ENCODE data around the gene GAREM1.

Gene GAREM1

DNA sequence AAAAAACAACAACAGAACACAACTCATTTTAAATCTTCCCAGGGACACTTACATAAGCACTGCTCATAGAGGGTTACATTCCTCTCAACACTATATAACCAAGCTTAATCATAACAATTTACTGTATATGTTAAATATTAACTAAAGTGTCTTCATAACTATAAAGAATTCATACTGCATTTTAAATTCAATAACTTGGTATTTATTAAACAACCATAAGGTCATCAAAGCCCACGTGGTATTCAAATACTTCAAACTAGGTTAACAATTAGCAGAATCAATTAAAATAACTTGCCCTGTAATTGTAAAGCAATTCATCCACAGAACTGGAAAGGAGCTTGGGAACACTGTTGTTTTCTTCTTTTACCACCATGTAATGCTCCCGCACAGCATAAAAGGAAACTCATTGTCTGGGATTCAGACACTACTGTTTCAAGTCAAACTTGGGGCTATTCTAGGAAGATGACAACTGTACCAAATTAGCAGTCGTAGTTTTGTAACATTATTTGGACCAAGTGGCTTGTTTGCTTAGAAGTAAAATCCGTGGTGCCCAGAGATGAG is 10.4 kb downstream of the GAREM1 start:
- no peak overlapping the region for H3K9ac ChIP-seq (ENCODE audit: low read depth in 1 of 2, low read length in 2 of 2)
- no peaks in the 10 kb centered on the region for H3K9me3 ChIP-seq (ENCODE audit: control insufficient read depth in 2 of 2, low read length in 2 of 2)

DNA sequence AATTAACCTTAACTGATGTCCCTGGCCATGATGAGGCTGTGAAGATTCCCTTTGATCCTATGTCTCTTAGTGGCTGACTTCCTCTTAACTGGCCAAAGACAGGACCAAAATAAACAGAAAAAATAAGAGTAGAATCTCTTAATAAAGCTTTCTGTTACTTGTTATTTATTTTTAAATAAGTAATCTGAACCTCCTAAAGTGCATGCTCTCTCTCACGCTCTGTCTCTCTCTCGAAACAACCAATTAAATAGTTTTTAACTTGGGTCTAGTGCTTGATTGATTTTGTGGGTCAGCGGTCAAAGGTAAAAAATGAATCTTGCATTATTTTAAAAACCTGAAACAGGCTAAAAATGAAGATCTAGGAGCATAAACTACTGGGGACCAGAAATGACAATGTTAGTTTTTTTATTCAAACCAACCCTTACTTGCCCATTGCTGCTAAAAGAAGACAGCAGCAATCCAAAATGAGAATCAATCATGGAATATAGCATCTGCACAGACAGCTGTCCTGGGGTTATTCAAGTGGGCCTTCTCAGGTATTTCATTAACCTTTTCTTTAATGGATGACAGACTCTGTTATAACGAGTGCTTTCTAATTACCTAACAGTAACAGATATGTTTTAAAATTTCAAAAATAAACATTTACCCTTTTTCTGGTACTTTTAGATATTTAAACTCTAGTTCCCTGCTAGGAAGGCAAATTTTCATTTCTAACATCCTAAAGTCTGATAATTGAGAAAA is 11.2 kb downstream of the GAREM1 start:
- H3K4me1 ChIP-seq (ENCODE audit: control insufficient read depth in 2 of 2, insufficient read depth in 2 of 2, low read length in 2 of 2): no peaks in the 10 kb centered on the region
- no peak overlapping the region for H3K27ac ChIP-seq (ENCODE audit: low read depth in 2 of 2, low read length in 2 of 2)
- H3K27me3 ChIP-seq (ENCODE audit: control insufficient read depth in 2 of 2, insufficient read depth in 2 of 2, low read length in 2 of 2): no peaks in the 10 kb centered on the region
- no peak overlapping the region for H3K4me3 ChIP-seq (ENCODE audit: low read length in 2 of 2)
- H3K9ac ChIP-seq (ENCODE audit: low read depth in 1 of 2, low read length in 2 of 2): no peak overlapping the region
- H3K9me3 ChIP-seq (ENCODE audit: control insufficient read depth in 2 of 2, low read length in 2 of 2): no peaks in the 10 kb centered on the region
- no peaks in the 10 kb centered on the region for H3K36me3 ChIP-seq (ENCODE audit: control insufficient read depth in 2 of 2, insufficient read depth in 2 of 2, low read length in 2 of 2)

More for the DNA sequence above, 10.4 kb downstream of the GAREM1 start:
- no peaks in the 10 kb centered on the region for H3K4me1 ChIP-seq (ENCODE audit: control insufficient read depth in 2 of 2, insufficient read depth in 2 of 2, low read length in 2 of 2)
- H3K27ac ChIP-seq (ENCODE audit: low read depth in 2 of 2, low read length in 2 of 2): no peak overlapping the region
- H3K27me3 ChIP-seq (ENCODE audit: control insufficient read depth in 2 of 2, insufficient read depth in 2 of 2, low read length in 2 of 2): no peaks in the 10 kb centered on the region
- no peak overlapping the region for H3K4me3 ChIP-seq (ENCODE audit: low read length in 2 of 2)
- no peaks in the 10 kb centered on the region for H3K36me3 ChIP-seq (ENCODE audit: control insufficient read depth in 2 of 2, insufficient read depth in 2 of 2, low read length in 2 of 2)

DNA sequence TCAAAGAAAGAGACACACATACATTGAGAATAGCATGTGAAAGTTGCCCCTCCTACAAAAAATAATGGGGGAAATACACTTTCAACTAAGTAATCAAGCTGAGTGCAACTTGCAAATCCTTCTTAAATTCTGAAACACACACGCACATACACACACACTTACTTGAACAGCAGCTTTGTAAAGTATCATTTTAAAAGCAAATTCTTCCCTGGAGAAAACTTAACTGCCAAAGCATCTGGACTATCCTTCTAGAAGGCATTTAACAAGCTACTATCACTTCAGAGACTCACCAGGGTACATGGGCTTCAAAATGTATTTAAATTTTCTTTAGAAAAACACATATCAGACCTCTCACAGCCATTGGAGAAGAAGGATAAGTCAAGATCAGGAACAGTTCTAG is 15.3 kb downstream of the GAREM1 start:
- Histone ChIP-seq H3K9ac (ENCODE audit: low read depth in 1 of 2, low read length in 2 of 2) (no peak overlapping the region), H3K4me1 (ENCODE audit: control insufficient read depth in 2 of 2, insufficient read depth in 2 of 2, low read length in 2 of 2) (no peaks in the 10 kb centered on the region), H3K27me3 (ENCODE audit: control insufficient read depth in 2 of 2, insufficient read depth in 2 of 2, low read length in 2 of 2) (no peaks in the 10 kb centered on the region), H3K4me3 (ENCODE audit: low read length in 2 of 2) (no peak overlapping the region), H3K9me3 (ENCODE audit: control insufficient read depth in 2 of 2, low read length in 2 of 2) (no peaks in the 10 kb centered on the region), H3K36me3 (ENCODE audit: control insufficient read depth in 2 of 2, insufficient read depth in 2 of 2, low read length in 2 of 2) (no peaks in the 10 kb centered on the region), H3K27ac (ENCODE audit: low read depth in 2 of 2, low read length in 2 of 2) (no peak overlapping the region)

DNA sequence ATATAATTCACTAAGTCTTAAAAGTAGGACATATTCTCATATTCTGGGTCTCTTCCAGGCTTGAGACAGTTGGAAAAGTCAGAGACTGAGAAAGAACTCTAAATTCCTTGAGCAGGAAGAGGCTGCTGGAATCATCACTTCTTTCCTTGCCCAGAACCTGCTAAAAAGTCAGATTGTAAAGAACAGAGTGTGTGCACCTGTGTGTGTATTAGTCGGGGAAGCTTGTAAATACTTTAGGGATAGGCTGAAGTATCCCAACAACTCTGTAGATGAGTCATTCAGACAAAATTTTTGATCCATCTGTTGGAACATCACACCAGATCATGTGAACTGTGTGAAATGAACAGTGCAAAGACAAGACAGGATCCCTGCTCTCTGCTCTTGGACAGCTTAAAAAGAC is 16.1 kb downstream of the GAREM1 start:
- no peaks in the 10 kb centered on the region for H3K4me1 ChIP-seq (ENCODE audit: control insufficient read depth in 2 of 2, insufficient read depth in 2 of 2, low read length in 2 of 2)
- H3K27ac ChIP-seq (ENCODE audit: low read depth in 2 of 2, low read length in 2 of 2): no peak overlapping the region
- no peaks in the 10 kb centered on the region for H3K27me3 ChIP-seq (ENCODE audit: control insufficient read depth in 2 of 2, insufficient read depth in 2 of 2, low read length in 2 of 2)
- H3K9ac ChIP-seq (ENCODE audit: low read depth in 1 of 2, low read length in 2 of 2): no peak overlapping the region
- no peaks in the 10 kb centered on the region for H3K9me3 ChIP-seq (ENCODE audit: control insufficient read depth in 2 of 2, low read length in 2 of 2)
- no peaks in the 10 kb centered on the region for H3K36me3 ChIP-seq (ENCODE audit: control insufficient read depth in 2 of 2, insufficient read depth in 2 of 2, low read length in 2 of 2)
- H3K4me3 ChIP-seq (ENCODE audit: low read length in 2 of 2): no peak overlapping the region

DNA sequence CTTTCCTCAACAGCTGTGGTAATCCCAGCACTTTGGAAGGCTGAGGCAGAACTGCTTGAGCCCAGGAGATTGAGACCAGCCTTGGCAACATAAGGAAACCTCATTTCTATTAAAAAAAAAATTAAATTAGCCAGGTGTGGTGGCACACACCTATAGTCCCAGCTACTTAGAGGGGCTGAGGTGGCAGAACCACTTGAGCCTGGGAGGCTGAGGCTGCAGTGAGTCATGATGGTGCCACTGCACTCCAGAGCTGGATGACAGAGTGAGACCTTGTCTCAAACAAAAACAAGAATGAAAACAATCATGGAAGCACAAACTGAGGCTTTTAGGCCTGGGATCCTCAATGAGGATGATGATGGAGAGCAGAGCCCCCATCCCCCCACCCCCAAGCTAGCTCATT is 19.8 kb downstream of the GAREM1 start:
- H3K4me3 ChIP-seq (ENCODE audit: low read length in 2 of 2): no peak overlapping the region
- no peaks in the 10 kb centered on the region for H3K9me3 ChIP-seq (ENCODE audit: control insufficient read depth in 2 of 2, low read length in 2 of 2)
- H3K27ac ChIP-seq (ENCODE audit: low read depth in 2 of 2, low read length in 2 of 2): no peak overlapping the region
- H3K4me1 ChIP-seq (ENCODE audit: control insufficient read depth in 2 of 2, insufficient read depth in 2 of 2, low read length in 2 of 2): no peaks in the 10 kb centered on the region
- no peaks in the 10 kb centered on the region for H3K36me3 ChIP-seq (ENCODE audit: control insufficient read depth in 2 of 2, insufficient read depth in 2 of 2, low read length in 2 of 2)
- H3K9ac ChIP-seq (ENCODE audit: low read depth in 1 of 2, low read length in 2 of 2): no peak overlapping the region
- H3K27me3 ChIP-seq (ENCODE audit: control insufficient read depth in 2 of 2, insufficient read depth in 2 of 2, low read length in 2 of 2): no peaks in the 10 kb centered on the region

DNA sequence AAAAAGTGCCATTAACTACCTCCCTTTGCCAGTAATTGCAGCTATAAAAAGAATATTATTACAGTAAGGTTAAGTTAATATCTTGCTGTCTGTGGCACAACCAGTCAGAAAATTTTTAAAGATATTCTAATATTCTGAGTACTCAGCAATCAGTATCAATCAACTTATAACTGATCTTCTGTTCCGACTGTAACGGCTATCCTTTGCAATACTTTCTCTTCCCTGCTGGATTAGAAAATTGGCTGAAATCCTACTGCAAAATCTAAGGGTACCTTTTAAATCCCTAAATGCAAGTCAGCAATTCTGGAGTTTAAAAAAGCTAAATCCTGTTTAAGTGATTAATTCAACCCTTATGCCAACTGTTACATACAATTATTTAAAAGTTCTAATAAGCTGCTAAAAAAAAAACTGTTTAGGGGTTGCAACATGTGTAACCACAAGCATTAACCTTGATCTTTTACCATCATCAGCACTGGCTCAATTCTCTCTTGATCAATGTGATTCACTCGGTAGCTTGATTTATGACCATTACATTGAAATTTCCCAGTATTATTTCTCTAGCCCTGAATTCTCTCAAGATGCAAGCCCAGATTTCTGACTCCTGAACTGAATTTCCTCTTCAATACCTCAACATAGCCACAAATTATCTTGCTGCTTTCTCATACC is 20.5 kb downstream of the GAREM1 start:
- Histone ChIP-seq H3K9ac (ENCODE audit: low read depth in 1 of 2, low read length in 2 of 2) (no peak overlapping the region), H3K4me3 (ENCODE audit: low read length in 2 of 2) (no peak overlapping the region), H3K4me1 (ENCODE audit: control insufficient read depth in 2 of 2, insufficient read depth in 2 of 2, low read length in 2 of 2) (no peaks in the 10 kb centered on the region), H3K27me3 (ENCODE audit: control insufficient read depth in 2 of 2, insufficient read depth in 2 of 2, low read length in 2 of 2) (no peaks in the 10 kb centered on the region), H3K36me3 (ENCODE audit: control insufficient read depth in 2 of 2, insufficient read depth in 2 of 2, low read length in 2 of 2) (no peaks in the 10 kb centered on the region), H3K27ac (ENCODE audit: low read depth in 2 of 2, low read length in 2 of 2) (no peak overlapping the region), H3K9me3 (ENCODE audit: control insufficient read depth in 2 of 2, low read length in 2 of 2) (no peaks in the 10 kb centered on the region)

DNA sequence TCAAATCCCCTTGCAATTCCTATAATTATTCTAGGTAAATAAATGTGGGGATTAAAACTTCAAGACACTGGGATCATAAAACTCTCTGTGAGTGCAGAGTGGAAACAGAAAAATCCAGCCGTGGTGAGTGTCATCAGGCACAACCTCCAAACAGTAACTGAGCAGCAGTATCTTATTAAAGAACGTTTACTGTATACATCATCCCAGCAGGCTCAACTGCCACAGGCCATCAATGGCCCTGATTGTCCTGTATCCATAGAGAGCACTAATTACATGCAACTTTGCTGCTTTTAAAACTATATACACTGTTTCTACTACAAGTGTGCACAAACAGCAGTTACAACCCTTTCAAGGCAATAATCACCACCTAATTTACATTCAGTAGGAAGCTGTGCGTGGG is 23.9 kb downstream of the GAREM1 start:
- no peak overlapping the region for H3K9ac ChIP-seq (ENCODE audit: low read depth in 1 of 2, low read length in 2 of 2)

DNA sequence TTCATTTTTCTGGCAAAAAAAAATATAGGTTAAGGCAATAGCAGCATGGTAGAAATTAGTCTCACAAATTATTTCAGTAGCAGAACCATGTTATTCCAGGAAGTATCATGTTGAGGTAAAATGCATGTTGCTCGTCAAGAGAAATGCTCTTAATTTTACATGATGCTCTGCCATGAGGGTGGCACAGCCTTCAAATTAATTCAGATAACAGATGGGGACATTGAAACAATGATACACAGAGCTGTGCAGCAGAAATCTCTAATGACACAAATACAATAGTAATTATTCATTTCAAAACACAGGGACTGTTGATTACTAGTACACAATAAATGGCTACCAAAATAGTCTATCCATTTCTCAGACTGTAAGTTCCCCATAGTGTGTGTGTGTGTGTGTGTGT is 24.8 kb downstream of the GAREM1 start:
- Histone ChIP-seq H3K4me1 (ENCODE audit: control insufficient read depth in 2 of 2, insufficient read depth in 2 of 2, low read length in 2 of 2) (no peaks in the 10 kb centered on the region), H3K27ac (ENCODE audit: low read depth in 2 of 2, low read length in 2 of 2) (no peak overlapping the region), H3K9me3 (ENCODE audit: control insufficient read depth in 2 of 2, low read length in 2 of 2) (no peaks in the 10 kb centered on the region), H3K27me3 (ENCODE audit: control insufficient read depth in 2 of 2, insufficient read depth in 2 of 2, low read length in 2 of 2) (no peaks in the 10 kb centered on the region), H3K36me3 (ENCODE audit: control insufficient read depth in 2 of 2, insufficient read depth in 2 of 2, low read length in 2 of 2) (no peaks in the 10 kb centered on the region), H3K4me3 (ENCODE audit: low read length in 2 of 2) (no peak overlapping the region), H3K9ac (ENCODE audit: low read depth in 1 of 2, low read length in 2 of 2) (no peak overlapping the region)

More for the DNA sequence above, 23.9 kb downstream of the GAREM1 start:
- Histone ChIP-seq H3K27me3 (ENCODE audit: control insufficient read depth in 2 of 2, insufficient read depth in 2 of 2, low read length in 2 of 2) (no peaks in the 10 kb centered on the region), H3K36me3 (ENCODE audit: control insufficient read depth in 2 of 2, insufficient read depth in 2 of 2, low read length in 2 of 2) (no peaks in the 10 kb centered on the region), H3K4me3 (ENCODE audit: low read length in 2 of 2) (no peak overlapping the region), H3K27ac (ENCODE audit: low read depth in 2 of 2, low read length in 2 of 2) (no peak overlapping the region), H3K4me1 (ENCODE audit: control insufficient read depth in 2 of 2, insufficient read depth in 2 of 2, low read length in 2 of 2) (no peaks in the 10 kb centered on the region), H3K9me3 (ENCODE audit: control insufficient read depth in 2 of 2, low read length in 2 of 2) (no peaks in the 10 kb centered on the region)

DNA sequence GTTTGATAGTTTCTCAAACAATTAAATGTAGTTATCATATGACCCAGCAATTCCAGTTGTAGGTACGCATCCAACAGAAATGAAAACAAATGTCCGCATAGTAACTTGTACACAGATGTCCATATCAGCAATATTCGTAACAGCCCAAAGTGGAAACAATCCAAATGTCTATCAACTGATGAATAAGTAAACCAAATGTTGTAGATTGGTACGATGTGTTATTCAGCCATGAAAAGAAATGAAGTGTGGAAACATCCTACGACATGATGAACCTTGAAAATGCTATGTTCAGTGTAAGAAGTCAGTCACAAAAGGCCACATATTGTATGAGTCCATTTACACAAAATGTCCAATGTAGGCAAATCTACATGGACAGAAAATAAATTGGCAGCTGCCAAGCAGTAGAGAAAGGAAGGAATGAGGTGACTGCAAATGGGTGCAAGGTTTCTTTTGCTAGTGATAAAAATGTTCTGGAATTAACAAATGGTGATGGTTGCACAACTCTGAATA is 26.9 kb downstream of the GAREM1 start:
- Histone ChIP-seq H3K27ac (ENCODE audit: low read depth in 2 of 2, low read length in 2 of 2) (no peak overlapping the region), H3K4me3 (ENCODE audit: low read length in 2 of 2) (no peak overlapping the region), H3K36me3 (ENCODE audit: control insufficient read depth in 2 of 2, insufficient read depth in 2 of 2, low read length in 2 of 2) (no peaks in the 10 kb centered on the region), H3K9ac (ENCODE audit: low read depth in 1 of 2, low read length in 2 of 2) (no peak overlapping the region), H3K27me3 (ENCODE audit: control insufficient read depth in 2 of 2, insufficient read depth in 2 of 2, low read length in 2 of 2) (no peaks in the 10 kb centered on the region), H3K4me1 (ENCODE audit: control insufficient read depth in 2 of 2, insufficient read depth in 2 of 2, low read length in 2 of 2) (no peaks in the 10 kb centered on the region), H3K9me3 (ENCODE audit: control insufficient read depth in 2 of 2, low read length in 2 of 2) (no peaks in the 10 kb centered on the region)

DNA sequence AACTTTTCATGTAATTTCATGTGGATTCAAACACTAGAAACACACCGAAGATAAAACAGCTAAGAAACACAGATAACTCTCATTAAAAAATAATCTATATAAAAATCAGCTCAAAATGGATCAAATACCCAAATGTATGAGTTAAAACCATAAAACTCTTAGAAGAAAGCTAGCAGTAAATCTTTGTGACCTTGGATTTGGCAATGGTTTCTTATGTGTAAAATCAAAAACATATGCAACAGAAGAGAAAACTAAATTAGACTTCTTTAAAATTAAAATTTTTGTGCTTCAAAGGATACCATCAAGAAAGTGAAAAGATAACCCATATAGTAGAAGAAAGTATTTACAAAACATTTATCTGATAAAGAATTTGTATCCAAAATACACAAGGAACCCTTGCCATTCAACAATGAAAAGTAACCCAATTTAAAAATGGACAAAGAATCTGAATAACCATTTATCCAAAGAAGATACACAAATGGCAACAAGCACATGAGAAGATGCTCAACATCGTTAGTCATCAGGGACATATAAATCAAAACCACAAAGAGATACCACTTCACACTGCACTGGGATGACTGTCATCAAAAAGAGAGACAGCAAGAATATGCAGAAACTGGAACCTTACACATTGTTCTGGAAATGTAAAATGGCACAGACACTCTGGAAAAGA is 27.5 kb downstream of the GAREM1 start:
- Histone ChIP-seq H3K4me3 (ENCODE audit: low read length in 2 of 2) (no peak overlapping the region), H3K9me3 (ENCODE audit: control insufficient read depth in 2 of 2, low read length in 2 of 2) (no peaks in the 10 kb centered on the region), H3K9ac (ENCODE audit: low read depth in 1 of 2, low read length in 2 of 2) (no peak overlapping the region), H3K27ac (ENCODE audit: low read depth in 2 of 2, low read length in 2 of 2) (no peak overlapping the region), H3K4me1 (ENCODE audit: control insufficient read depth in 2 of 2, insufficient read depth in 2 of 2, low read length in 2 of 2) (no peaks in the 10 kb centered on the region), H3K27me3 (ENCODE audit: control insufficient read depth in 2 of 2, insufficient read depth in 2 of 2, low read length in 2 of 2) (no peaks in the 10 kb centered on the region), H3K36me3 (ENCODE audit: control insufficient read depth in 2 of 2, insufficient read depth in 2 of 2, low read length in 2 of 2) (no peaks in the 10 kb centered on the region)

Data from mucosa of rectum (tissue), 2 donors.